Caco-2 (cell line): ENCODE results near the gene VPS9D1. TPM values are rescaled to one million over a fixed set of nuclear protein-coding genes. Genes with fewer than 3 reads are reported as not detected.

Experiments used
- BruUV-seq: library from RNA; stranded (reverse); fragments of 400-500 nt; replicated peaks from 2 replicates; lab custom pipeline; 2021; lab: Mats Ljungman, UMichigan
- CTCF ChIA-PET: fragments of 300-600 bp; sonication (Branson Sonifier 250); formaldehyde crosslinking; loops from one replicate; lab custom pipeline; 2022; ENCODE audit warnings: antibody characterized with exemption; lab: Charles Lee
- POLR2A ChIA-PET: fragments of 300-600 bp; sonication (Branson Sonifier 250); formaldehyde crosslinking; loops from one replicate; lab custom pipeline; 2022; ENCODE audit warnings: antibody characterized with exemption; lab: Charles Lee
- DNase-seq, 2 experiments: peaks; one replicate each; pipeline versions ENCODE4 v3.0.0 to v3.0.0-alpha.2; 2020 to 2022
- H3K27me3 ChIP-seq: replicated peaks from 2 replicates; pipeline ENCODE4 v1.6.0; 2011; ENCODE audit warnings: low read length; ENCODE audit not compliant: control insufficient read depth, insufficient read depth
- H3K36me3 ChIP-seq: 2 replicates; pipeline ENCODE4 v1.5.1; 2011; ENCODE audit warnings: low read length; ENCODE audit not compliant: control insufficient read depth, insufficient read depth
- H3K4me1 ChIP-seq: fragments of 250-450 bp; sonication (Bioruptor Pico); 2 replicates; pipeline ENCODE4 v1.5.1; 2020; ENCODE audit warnings: mild to moderate bottlenecking
- H3K4me3 ChIP-seq: 2 replicates; pipeline ENCODE4 v1.5.1; 2011; ENCODE audit warnings: low read depth, mild to moderate bottlenecking, control low read depth, low read length
- H3K9me3 ChIP-seq: fragments of 250-450 bp; sonication (Bioruptor Pico); 2 replicates; pipeline ENCODE4 v1.5.1; 2020; ENCODE audit warnings: mild to moderate bottlenecking, moderate library complexity
- H3K27ac Mint-ChIP-seq: one replicate; pipeline ENCODE4 v1.8.0; 2022; ENCODE audit warnings: mixed read lengths; ENCODE audit not compliant: unreplicated experiment
- H3K27me3 Mint-ChIP-seq: one replicate; pipeline ENCODE4 v1.8.0; 2022; ENCODE audit warnings: mixed read lengths; ENCODE audit not compliant: insufficient read depth, unreplicated experiment
- H3K36me3 Mint-ChIP-seq: one replicate; pipeline ENCODE4 v1.8.0; 2022; ENCODE audit warnings: mild to moderate bottlenecking, mixed read lengths; ENCODE audit not compliant: insufficient read depth, unreplicated experiment
- H3K4me1 Mint-ChIP-seq: one replicate; pipeline ENCODE4 v1.8.0; 2022; ENCODE audit warnings: low read depth, mixed read lengths; ENCODE audit not compliant: unreplicated experiment
- H3K4me3 Mint-ChIP-seq: one replicate; pipeline ENCODE4 v1.8.0; 2022; ENCODE audit warnings: mild to moderate bottlenecking, moderate library complexity, mixed read lengths; ENCODE audit not compliant: unreplicated experiment
- H3K9me3 Mint-ChIP-seq: one replicate; pipeline ENCODE4 v1.8.0; 2022; ENCODE audit warnings: mixed read lengths; ENCODE audit not compliant: unreplicated experiment
- intact Hi-C: fragments of 100-400 bp; cut with micrococcal nuclease; formaldehyde crosslinking; loops from one replicate; pipeline ENCODE4 v1.10.0; 2022; ENCODE audit not compliant: unreplicated experiment
- total RNA-seq: library from RNA; stranded (reverse); gene quantifications from 2 replicates; pipeline ENCODE4 v1.2.3, GENCODE V29; 2022
- TF ChIP-seq, protein P1 (sequence below), 2 experiments: fragments of 200-600 bp in 1 of 2; IDR thresholded peaks; 1 replicate in 1 of 2; 2 replicates in 1 of 2; pipeline versions ENCODE4 v1.5.1 to v1.8.0; 2011 to 2022; ENCODE audit warnings: antibody characterized with exemption in 1 of 2, control low read depth in 1 of 2, inconsistent platforms in 1 of 2, low read depth in 1 of 2, low read length in 1 of 2, mild to moderate bottlenecking in 1 of 2, moderate library complexity in 1 of 2; ENCODE audit not compliant: insufficient read depth in 1 of 2, severe bottlenecking in 1 of 2, unreplicated experiment in 1 of 2

VPS9D1 gene
- total RNA-seq, 1 experiment from 2014 or later, result 6.3 TPM

GRCh38 chr16:89689142-89689541, 31.6 kb downstream of the VPS9D1 start:
- ChIA-PET POLR2A (no interaction called here), CTCF (interaction anchor here (1.7 kb wide), 1 partner anchor 11 kb away, joined by 4 read pairs; no protein-coding TSS in a partner anchor)
- BruUV-seq, result no TSS peak

GRCh38 chr16:89688395-89688794, 32.3 kb downstream of the VPS9D1 start:
- DNase-seq, result no peak
- Mint-ChIP-seq H3K27ac (peak overlapping the region; percentile 77), H3K4me1 (peaks cover 6% of the 10 kb centered on the region), H3K9me3 (peaks cover 10% of the 10 kb centered on the region), H3K4me3 (peak overlapping the region; percentile 71), H3K36me3 (peaks cover 80% of the 10 kb centered on the region), H3K27me3 (no peaks in the 10 kb centered on the region)
- ChIA-PET POLR2A (interaction anchor here (0.6 kb wide), 1 partner anchor 13 kb away, joined by 3 read pairs; the partner anchor contains the start of gene SPATA2L), CTCF (interaction anchor here (1.7 kb wide), 1 partner anchor 12 kb away, joined by 4 read pairs; no protein-coding TSS in a partner anchor)
- Histone ChIP-seq H3K9me3 (peaks cover 9% of the 10 kb centered on the region; the same call in 1 of the 2 replicates), H3K27me3 (no peaks in the 10 kb centered on the region), H3K36me3 (peaks cover 13% of the 10 kb centered on the region), H3K4me1 (peaks cover 10% of the 10 kb centered on the region), H3K4me3 (no peak overlapping the region)
- intact Hi-C loops, result no loop called here
- no TSS peak for BruUV-seq
- TF ChIP-seq, protein P1, sequence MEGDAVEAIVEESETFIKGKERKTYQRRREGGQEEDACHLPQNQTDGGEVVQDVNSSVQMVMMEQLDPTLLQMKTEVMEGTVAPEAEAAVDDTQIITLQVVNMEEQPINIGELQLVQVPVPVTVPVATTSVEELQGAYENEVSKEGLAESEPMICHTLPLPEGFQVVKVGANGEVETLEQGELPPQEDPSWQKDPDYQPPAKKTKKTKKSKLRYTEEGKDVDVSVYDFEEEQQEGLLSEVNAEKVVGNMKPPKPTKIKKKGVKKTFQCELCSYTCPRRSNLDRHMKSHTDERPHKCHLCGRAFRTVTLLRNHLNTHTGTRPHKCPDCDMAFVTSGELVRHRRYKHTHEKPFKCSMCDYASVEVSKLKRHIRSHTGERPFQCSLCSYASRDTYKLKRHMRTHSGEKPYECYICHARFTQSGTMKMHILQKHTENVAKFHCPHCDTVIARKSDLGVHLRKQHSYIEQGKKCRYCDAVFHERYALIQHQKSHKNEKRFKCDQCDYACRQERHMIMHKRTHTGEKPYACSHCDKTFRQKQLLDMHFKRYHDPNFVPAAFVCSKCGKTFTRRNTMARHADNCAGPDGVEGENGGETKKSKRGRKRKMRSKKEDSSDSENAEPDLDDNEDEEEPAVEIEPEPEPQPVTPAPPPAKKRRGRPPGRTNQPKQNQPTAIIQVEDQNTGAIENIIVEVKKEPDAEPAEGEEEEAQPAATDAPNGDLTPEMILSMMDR (IDR thresholded peaks at IDR 0.05; ENCODE audit: insufficient read depth in 1 of 2, low read depth in 1 of 2, low read length in 1 of 2, severe bottlenecking in 1 of 2, unreplicated experiment in 1 of 2), result no peak

More at GRCh38 chr16:89689142-89689541, 31.6 kb downstream of the VPS9D1 start:
- H3K9me3 ChIP-seq, result peaks cover 6% of the 10 kb centered on the region; the same call in 1 of the 2 replicates
- H3K4me3 ChIP-seq, result no peak overlapping the region
- Mint-ChIP-seq H3K27me3 (no peaks in the 10 kb centered on the region), H3K4me3 (no peak overlapping the region), H3K4me1 (peaks cover 6% of the 10 kb centered on the region), H3K36me3 (peaks cover 81% of the 10 kb centered on the region), H3K9me3 (peaks cover 10% of the 10 kb centered on the region), H3K27ac (no peak overlapping the region)
- H3K4me1 ChIP-seq, result peaks cover 10% of the 10 kb centered on the region
- H3K36me3 ChIP-seq, result peaks cover 13% of the 10 kb centered on the region
- intact Hi-C loops, result no loop called here
- no peaks in the 10 kb centered on the region for H3K27me3 ChIP-seq
- DNase-seq, result no peak
- TF ChIP-seq, protein P1 (IDR thresholded peaks at IDR 0.05; ENCODE audit: insufficient read depth in 1 of 2, low read depth in 1 of 2, low read length in 1 of 2, severe bottlenecking in 1 of 2, unreplicated experiment in 1 of 2), result no peak

GRCh38 chr16:89687092-89687940, 33.4 kb downstream of the VPS9D1 start:
- ChIA-PET POLR2A (interaction anchor here (1.0 to 1.5 kb wide), 3 partner anchors 13 to 33 kb away, joined by 4 to 14 read pairs (median 6); partner anchors contain the start of genes CHMP1A, SPATA33 and VPS9D1), CTCF (interaction anchor here (1.4 to 1.9 kb wide), 2 partner anchors 13 to 88 kb away, joined by 4 to 11 read pairs; partner anchors contain the start of gene SPATA2L)
- TF ChIP-seq, protein P1 (IDR thresholded peaks at IDR 0.05; ENCODE audit: insufficient read depth in 1 of 2, low read depth in 1 of 2, low read length in 1 of 2, severe bottlenecking in 1 of 2, unreplicated experiment in 1 of 2), result no peak
- Histone ChIP-seq H3K4me3 (peak overlapping the region; percentile 93), H3K4me1 (peaks cover 10% of the 10 kb centered on the region), H3K9me3 (peaks cover 9% of the 10 kb centered on the region; the same call in 1 of the 2 replicates), H3K27me3 (no peaks in the 10 kb centered on the region), H3K36me3 (peaks cover 12% of the 10 kb centered on the region)
- H3K4me1 Mint-ChIP-seq, result peaks cover 6% of the 10 kb centered on the region
- no peaks in the 10 kb centered on the region for H3K27me3 Mint-ChIP-seq
- peaks cover 14% of the 10 kb centered on the region for H3K9me3 Mint-ChIP-seq
- DNase-seq, result peak; percentile 95
- BruUV-seq, result TSS peak; percentile 65
- peak overlapping the region; percentile 71 for H3K4me3 Mint-ChIP-seq
- peak overlapping the region; percentile 77 for H3K27ac Mint-ChIP-seq
- H3K36me3 Mint-ChIP-seq, result peaks cover 72% of the 10 kb centered on the region
- intact Hi-C loops, result loop anchor here (1.0 to 2.0 kb wide), 2 partner anchors 13 to 29 kb away; no protein-coding TSS in a partner anchor
